Panc1 (cell line): Measurements from ENCODE around the gene ELK1. TPM values are rescaled to one million over a fixed set of nuclear protein-coding genes. Genes with fewer than 3 reads are reported as not detected.

Experiments
- ATAC-seq: fragments of 200-7000 bp; cut with Tn5 transposase; 2 replicates; pipeline ENCODE4 v1.9.1; 2020; ENCODE audit warnings: mild to moderate bottlenecking, moderate library complexity
- BruUV-seq: library from RNA; stranded (reverse); fragments of 400-500 nt; replicated peaks from 2 replicates; lab custom pipeline; 2021; lab: Mats Ljungman, UMichigan
- CTCF ChIA-PET: fragments of 300-600 bp; sonication (Branson Sonifier 250); formaldehyde crosslinking; loops from one replicate; lab custom pipeline; 2022; ENCODE audit warnings: antibody characterized with exemption; lab: Charles Lee
- POLR2A ChIA-PET: fragments of 300-600 bp; sonication (Branson Sonifier 250); formaldehyde crosslinking; loops from one replicate; lab custom pipeline; 2022; ENCODE audit warnings: antibody characterized with exemption; lab: Charles Lee
- DNase-seq: peaks from one replicate; pipeline ENCODE4 v3.0.0-alpha.2; 2010; ENCODE audit warnings: low read depth, low spot score
- H3K27ac ChIP-seq: 2 replicates; pipeline ENCODE4 v1.5.1; 2011; ENCODE audit warnings: mild to moderate bottlenecking, low read length, inconsistent platforms
- H3K27me3 ChIP-seq: fragments of 200-500 bp; sonication (Bioruptor generic); 2 replicates; pipeline ENCODE4 v1.6.0; 2014; ENCODE audit warnings: low read length, inconsistent platforms; ENCODE audit not compliant: control insufficient read depth, insufficient read depth
- H3K36me3 ChIP-seq: fragments of 200-500 bp; sonication (Bioruptor generic); 2 replicates; pipeline ENCODE4 v1.5.1; 2014; ENCODE audit warnings: inconsistent platforms, mild to moderate bottlenecking, low read length, moderate library complexity; ENCODE audit not compliant: control insufficient read depth, insufficient read depth
- H3K4me1 ChIP-seq: 2 replicates; pipeline ENCODE4 v1.5.1; 2011; ENCODE audit warnings: inconsistent platforms, mild to moderate bottlenecking, low read length, moderate library complexity; ENCODE audit not compliant: control insufficient read depth, insufficient read depth
- H3K4me3 ChIP-seq, 2 experiments: 2 replicates each; pipeline ENCODE4 v1.5.1; 2011 to 2012; ENCODE audit warnings: low read depth in 2 of 2, low read length in 2 of 2, mild to moderate bottlenecking in 2 of 2, inconsistent platforms in 1 of 2, moderate library complexity in 1 of 2
- H3K9me3 ChIP-seq: fragments of 200-500 bp; sonication (Bioruptor generic); 2 replicates; pipeline ENCODE4 v1.5.1; 2014; ENCODE audit warnings: low read depth, mild to moderate bottlenecking, inconsistent platforms, low read length, moderate library complexity; ENCODE audit not compliant: control insufficient read depth, insufficient read depth
- CTCF ChIP-seq: fragments of 450-650 bp; IDR thresholded peaks from 2 replicates; pipeline ENCODE4 v1.5.1; 2017; ENCODE audit warnings: mild to moderate bottlenecking
- POLR2AphosphoS5 ChIP-seq: IDR thresholded peaks from 2 replicates; pipeline ENCODE4 v1.6.1; 2012; ENCODE audit warnings: mild to moderate bottlenecking, low read depth, low read length, moderate library complexity
- REST ChIP-seq, 2 experiments: IDR thresholded peaks; 2 replicates each; pipeline ENCODE4 v1.6.1; 2011 to 2012; ENCODE audit warnings: low read depth in 2 of 2, control low read depth in 1 of 2, low read length in 1 of 2, mild to moderate bottlenecking in 1 of 2, moderate library complexity in 1 of 2; ENCODE audit not compliant: insufficient read depth in 1 of 2
- SIN3A ChIP-seq: IDR thresholded peaks from 2 replicates; pipeline ENCODE4 v1.6.1; 2012; ENCODE audit warnings: low read depth, mild to moderate bottlenecking, low read length, moderate library complexity, borderline replicate concordance; ENCODE audit not compliant: insufficient read depth
- TCF7L2 ChIP-seq: IDR thresholded peaks from 2 replicates; pipeline ENCODE4 v1.6.1; 2011; ENCODE audit warnings: mild to moderate bottlenecking, low read depth, low read length, inconsistent platforms
- in situ Hi-C: cut with HindIII; loops from 2 replicates; pipeline ENCODE4 v1.10.0; 2016; ENCODE audit warnings: low sequenced_read_pairs, low pct_unique_long_range_greater_than_20kb
- intact Hi-C: fragments of 100-400 bp; cut with micrococcal nuclease; formaldehyde crosslinking; loops from one replicate; pipeline ENCODE4 v1.10.0; 2022; ENCODE audit not compliant: unreplicated experiment
- total RNA-seq: library from RNA; stranded (reverse); gene quantifications from one replicate; pipeline ENCODE4 v1.2.1, GENCODE V29; 2021; ENCODE audit not compliant: unreplicated experiment

ELK1 gene
- total RNA-seq, 1 experiment from 2014 or later = 64.6 TPM

GRCh38 chrX:47619486-47620302 is 30.7 kb downstream of the ELK1 start, which contains the start of gene SYN1:
Gene SYN1 (minus strand): TSS chrX:47619857. CDS start chrX:47619728, 129 bp downstream.
- no peaks in the 10 kb centered on the region for H3K9me3 ChIP-seq
- BruUV-seq = no TSS peak
- H3K4me1 ChIP-seq = no peaks in the 10 kb centered on the region
- in situ Hi-C loops (no loop called here), intact Hi-C loops (no loop called here)
- no peak for DNase-seq
- no peak within 1 kb of the TSS for H3K27ac ChIP-seq
- POLR2A ChIA-PET = no interaction called here
- ATAC-seq = peak; percentile 85
- H3K36me3 ChIP-seq = no peaks in the 10 kb centered on the region
- TF ChIP-seq CTCF (peak; percentile 39), SIN3A (0 out of 2 replicates have a peak, but pooled peaks have one; percentile 45), REST (IDR thresholded peaks at IDR 0.05; ENCODE audit: insufficient read depth in 1 of 2, low read depth in 2 of 2, low read length in 1 of 2) (peak; percentile 96 to 100), TCF7L2 (peak; percentile 62), POLR2AphosphoS5 (no peak)
- H3K4me3 ChIP-seq = peak within 1 kb of the TSS; percentile 40 to 49
- H3K27me3 ChIP-seq = no peaks in the 10 kb centered on the region; the same call in 1 of the 2 replicates
- CTCF ChIA-PET = no interaction called here

- no peak for TF ChIP-seq SIN3A
- no peak for TF ChIP-seq TCF7L2
- TF ChIP-seq CTCF = no peak
- TF ChIP-seq POLR2AphosphoS5 = no peak
- TF ChIP-seq REST (IDR thresholded peaks at IDR 0.05; ENCODE audit: insufficient read depth in 1 of 2, low read depth in 2 of 2, low read length in 1 of 2) = no peak; a peak in 1 of 4 replicates
- Histone ChIP-seq H3K9me3 (no peaks in the 10 kb centered on the region), H3K4me1 (peaks cover under 1% of the 10 kb centered on the region; the same call in 1 of the 2 replicates), H3K36me3 (no peaks in the 10 kb centered on the region), H3K27ac (no peak overlapping the region), H3K27me3 (no peaks in the 10 kb centered on the region; the same call in 1 of the 2 replicates), H3K4me3 (peak overlapping the region; percentile 40 to 49)
- DNase-seq (no peak), ATAC-seq (no peak)
- no TSS peak for BruUV-seq
- in situ Hi-C loops = no loop called here
- ChIA-PET CTCF (no interaction called here), POLR2A (no interaction called here)
- intact Hi-C loops = no loop called here
Measured at GRCh38 chrX:47618923-47619485, 31.4 kb downstream of the ELK1 start.
